Erythroblast (primary cell): ENCODE results near the gene PASK.

Experiments used
- GATA1 ChIP-seq: IDR thresholded peaks from 2 replicates; pipeline ENCODE4 v1.6.1; 2011; ENCODE audit warnings: low read depth, mild to moderate bottlenecking, control low read depth, low read length, moderate library complexity
- POLR2A ChIP-seq: IDR thresholded peaks from 2 replicates; pipeline ENCODE4 v1.6.1; 2011; ENCODE audit warnings: mild to moderate bottlenecking, low read length

DNA sequence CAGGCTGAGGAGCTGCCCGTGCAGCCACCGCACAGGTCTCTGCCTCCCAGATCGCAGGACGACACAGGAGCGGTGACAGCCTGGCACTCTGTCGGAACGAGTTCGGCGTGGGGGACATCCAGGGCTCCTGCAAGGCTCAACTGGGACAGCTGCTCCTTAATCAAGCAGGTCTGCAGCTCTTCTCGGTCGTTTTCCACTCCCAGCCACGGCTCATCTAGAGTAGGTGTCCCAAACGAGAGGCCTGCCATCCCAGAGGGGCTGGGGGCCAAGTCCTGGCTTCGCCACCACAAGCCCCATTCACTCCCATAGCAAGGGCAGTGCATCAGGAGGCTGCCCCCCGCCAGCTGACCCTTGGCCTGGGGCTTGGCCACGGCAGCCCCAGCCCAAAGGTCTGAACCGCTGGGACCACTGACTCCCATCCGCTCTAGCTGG is 22.5 kb downstream of the PASK start:
- TF ChIP-seq POLR2A: no peak
- TF ChIP-seq GATA1: no peak
